ENCODE results near the gene COQ2.
A peak's percentile ranks its signal among the peaks of the same experiment; 100 is the strongest.

The COQ2 gene

GRCh38 chr4:83284193-83285054, at the start of gene COQ2:
COQ2 (minus strand) TSS chr4:83284798; CDS start chr4:83284764, 34 bp downstream.
- Histone ChIP-seq H3K9me3 (ENCODE audit: control insufficient read depth, insufficient read depth, low read depth, low read length) (no peaks in the 10 kb centered on the region), H3K27ac (ENCODE audit: extremely low read depth, low read depth, low read length) (peak within 1 kb of the TSS; percentile 86), H3K4me3 (ENCODE audit: low read depth, low read length) (peak within 1 kb of the TSS; percentile 55), H3K36me3 (ENCODE audit: control insufficient read depth in 2 of 2, insufficient read depth in 1 of 2, low read length in 2 of 2) (no peaks in the 10 kb centered on the region), H3K4me1 (ENCODE audit: control insufficient read depth, insufficient read depth, low read length) (no peaks in the 10 kb centered on the region)
- ChIA-PET CTCF (interaction anchor here (0.6 to 1.6 kb wide), 6 partner anchors 12 to 431 kb away, joined by 3 to 6 read pairs (median 4); no protein-coding TSS in a partner anchor), POLR2A (interaction anchor here (0.5 to 2.5 kb wide), 13 partner anchors 11 to 855 kb away, joined by 3 to 15 read pairs (median 4); partner anchors contain the start of genes COPS4, HELQ and MRPS18C)
- peak; percentile 48 for TF ChIP-seq SP2 (tag by site-specific recombination; IDR thresholded peaks at IDR 0.05)
- peak; percentile 64; the same call in 1 of the 2 replicates for TF ChIP-seq CTCF (tag by site-specific recombination; IDR thresholded peaks at IDR 0.05)
- peak; percentile 93 for TF ChIP-seq HIC1 (tag by site-specific recombination; IDR thresholded peaks at IDR 0.05)
- peak; percentile 55 for TF ChIP-seq ZNF629 (tag by site-specific recombination; IDR thresholded peaks at IDR 0.05)
- peak; percentile 61 for TF ChIP-seq ZBTB17 (tag by site-specific recombination; IDR thresholded peaks at IDR 0.05)
- TF ChIP-seq ZNF473 (tag by site-specific recombination; IDR thresholded peaks at IDR 0.05), result no peak
- TF ChIP-seq SP7 (tag by site-specific recombination; IDR thresholded peaks at IDR 0.05), result no peak
- peak; percentile 64 for TF ChIP-seq IKZF3 (tag by site-specific recombination; IDR thresholded peaks at IDR 0.05)
- TF ChIP-seq ZFHX2 (tag by site-specific recombination; conservative IDR thresholded peaks at IDR 0.05), result 0 out of 2 replicates have a peak, but pooled peaks have one; percentile 13
- peak; percentile 23; the same call in 1 of the 2 replicates for TF ChIP-seq YY1 (tag by site-specific recombination; IDR thresholded peaks at IDR 0.05)
- TF ChIP-seq ZNF324 (tag by site-specific recombination; IDR thresholded peaks at IDR 0.05), result no peak
- TF ChIP-seq ZBTB20 (tag by site-specific recombination; IDR thresholded peaks at IDR 0.05), result peak; percentile 92
- TF ChIP-seq ZNF501 (tag by site-specific recombination; IDR thresholded peaks at IDR 0.05), result peak; percentile 23; the same call in 1 of the 2 replicates
- no peak for TF ChIP-seq ZNF555 (tag by site-specific recombination; conservative IDR thresholded peaks at IDR 0.05)
- peak; percentile 30; the same call in 1 of the 2 replicates for TF ChIP-seq KLF10 (tag by site-specific recombination; IDR thresholded peaks at IDR 0.05)
- TF ChIP-seq PRDM10 (tag by site-specific recombination; IDR thresholded peaks at IDR 0.05), result peak; percentile 88
- peak; percentile 51; the same call in 1 of the 2 replicates for TF ChIP-seq GLIS2 (tag by site-specific recombination; IDR thresholded peaks at IDR 0.05)
- TF ChIP-seq ZNF561 (tag by site-specific recombination; IDR thresholded peaks at IDR 0.05; ENCODE audit: borderline replicate concordance), result 0 out of 2 replicates have a peak, but pooled peaks have one; percentile 59
- no peak for TF ChIP-seq ZNF280D (tag by site-specific recombination; IDR thresholded peaks at IDR 0.05)
- TF ChIP-seq ZNF626 (tag by site-specific recombination; IDR thresholded peaks at IDR 0.05), result 0 out of 2 replicates have a peak, but pooled peaks have one; percentile 54
- TF ChIP-seq ZSCAN30 (tag by site-specific recombination; IDR thresholded peaks at IDR 0.05), result 0 out of 2 replicates have a peak, but pooled peaks have one; percentile 50
- TF ChIP-seq SP3 (tag by site-specific recombination; IDR thresholded peaks at IDR 0.05), result 0 out of 2 replicates have a peak, but pooled peaks have one; percentile 21
- TF ChIP-seq ZXDB (tag by site-specific recombination; IDR thresholded peaks at IDR 0.05), result 0 out of 2 replicates have a peak, but pooled peaks have one; percentile 16
- TF ChIP-seq ZNF654 (tag by site-specific recombination; IDR thresholded peaks at IDR 0.05; ENCODE audit: low read depth), result 0 out of 2 replicates have a peak, but pooled peaks have one; percentile 5
- TF ChIP-seq GLIS1 (tag by site-specific recombination; IDR thresholded peaks at IDR 0.05), result no peak
